NCI-H526 treated with DMSO at 0.1 percent for 48 hours (cell line): Measurements from ENCODE around the gene SPINK9.

Source experiments
- DNase-seq: peaks from one replicate; lab custom pipeline; 2025; lab: John Stamatoyannopoulos, UW

SPINK9 gene

GRCh38 chr5:148335259-148335658 is at the start of gene SPINK9:
SPINK9 (plus strand) TSS chr5:148335559; CDS start chr5:148335614, 55 bp downstream.
- DNase-seq, result no peak

GRCh38 chr5:148290271-148291195 is 44.8 kb upstream of the SPINK9 start:
- DNase-seq, result peak; percentile 6

GRCh38 chr5:148297731-148298130 is 37.6 kb upstream of the SPINK9 start:
- no peak for DNase-seq

GRCh38 chr5:148306446-148306845 is 28.9 kb upstream of the SPINK9 start:
- DNase-seq, result no peak

GRCh38 chr5:148309019-148309418 is 26.3 kb upstream of the SPINK9 start:
- DNase-seq, result no peak

- no peak for DNase-seq
These were observed 25.6 kb upstream of the SPINK9 start for GRCh38 chr5:148309746-148310145.

- no peak for DNase-seq
These were observed 23.9 kb upstream of the SPINK9 start for GRCh38 chr5:148311484-148311883.

GRCh38 chr5:148312153-148312552 is 23.2 kb upstream of the SPINK9 start, which contains the start of gene SPINK7:
SPINK7 (plus strand) TSS chr5:148312423; CDS start chr5:148312484, 61 bp downstream.
- DNase-seq, result no peak

- DNase-seq, result no peak
These were observed 21.2 kb upstream of the SPINK9 start for GRCh38 chr5:148314187-148314586.

- no peak for DNase-seq
These were observed 20.6 kb upstream of the SPINK9 start for GRCh38 chr5:148314731-148315130.

GRCh38 chr5:148320011-148320963 is 15.1 kb upstream of the SPINK9 start:
- peak; percentile 8 for DNase-seq

- DNase-seq, result peak; percentile 11
These were observed 2.0 kb upstream of the SPINK9 start for GRCh38 chr5:148333262-148333849.

GRCh38 chr5:148336704-148337435 is 1.5 kb downstream of the SPINK9 start:
- no peak for DNase-seq

- DNase-seq, result no peak
These were observed 7.1 kb downstream of the SPINK9 start for GRCh38 chr5:148342371-148343045.

GRCh38 chr5:148343046-148343407 is 7.7 kb downstream of the SPINK9 start:
- DNase-seq, result no peak

- no peak for DNase-seq
These were observed 8.5 kb downstream of the SPINK9 start for GRCh38 chr5:148343603-148344487.

GRCh38 chr5:148347706-148348105 is 12.3 kb downstream of the SPINK9 start:
- DNase-seq, result no peak

GRCh38 chr5:148352696-148353095 is 17.3 kb downstream of the SPINK9 start:
- no peak for DNase-seq

GRCh38 chr5:148353634-148354033 is 18.3 kb downstream of the SPINK9 start:
- no peak for DNase-seq

GRCh38 chr5:148364343-148364742 is 29.0 kb downstream of the SPINK9 start:
- no peak for DNase-seq
